PC-9 (cell line): ENCODE results near the gene NXN.

Source experiments
- EZH2 ChIP-seq: fragments of 200-600 bp; sonication (generic); IDR thresholded peaks from 2 replicates; pipeline ENCODE4 v1.8.0; 2017; ENCODE audit warnings: antibody characterized with exemption, low read depth
- TF ChIP-seq, protein P1 (sequence below): fragments of 200-600 bp; sonication (generic); conservative IDR thresholded peaks from 2 replicates; pipeline ENCODE4 v1.6.1; 2017; ENCODE audit warnings: mixed run types, antibody characterized with exemption, mild to moderate bottlenecking, moderate library complexity

DNA sequence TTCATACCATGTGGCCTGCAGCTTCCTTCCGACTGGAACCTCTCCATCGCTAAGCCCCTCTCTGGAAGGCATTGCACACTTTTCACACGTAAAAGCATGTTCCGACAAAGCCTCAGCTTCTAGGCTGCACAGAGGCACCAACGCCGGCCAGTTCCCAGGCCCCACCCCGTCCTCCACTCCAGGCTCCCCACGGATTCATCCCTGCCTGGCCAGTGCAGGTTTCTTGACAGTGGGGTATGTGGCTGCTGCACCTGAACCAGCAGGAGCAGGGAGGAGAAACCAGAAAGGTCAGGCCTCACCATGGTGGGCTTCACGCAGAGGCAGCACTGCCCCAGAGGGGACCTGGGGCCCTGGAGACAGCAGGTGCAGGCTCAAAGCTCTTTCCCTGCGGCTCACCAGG lies 31.6 kb upstream of the NXN start:
- TF ChIP-seq, protein P1, sequence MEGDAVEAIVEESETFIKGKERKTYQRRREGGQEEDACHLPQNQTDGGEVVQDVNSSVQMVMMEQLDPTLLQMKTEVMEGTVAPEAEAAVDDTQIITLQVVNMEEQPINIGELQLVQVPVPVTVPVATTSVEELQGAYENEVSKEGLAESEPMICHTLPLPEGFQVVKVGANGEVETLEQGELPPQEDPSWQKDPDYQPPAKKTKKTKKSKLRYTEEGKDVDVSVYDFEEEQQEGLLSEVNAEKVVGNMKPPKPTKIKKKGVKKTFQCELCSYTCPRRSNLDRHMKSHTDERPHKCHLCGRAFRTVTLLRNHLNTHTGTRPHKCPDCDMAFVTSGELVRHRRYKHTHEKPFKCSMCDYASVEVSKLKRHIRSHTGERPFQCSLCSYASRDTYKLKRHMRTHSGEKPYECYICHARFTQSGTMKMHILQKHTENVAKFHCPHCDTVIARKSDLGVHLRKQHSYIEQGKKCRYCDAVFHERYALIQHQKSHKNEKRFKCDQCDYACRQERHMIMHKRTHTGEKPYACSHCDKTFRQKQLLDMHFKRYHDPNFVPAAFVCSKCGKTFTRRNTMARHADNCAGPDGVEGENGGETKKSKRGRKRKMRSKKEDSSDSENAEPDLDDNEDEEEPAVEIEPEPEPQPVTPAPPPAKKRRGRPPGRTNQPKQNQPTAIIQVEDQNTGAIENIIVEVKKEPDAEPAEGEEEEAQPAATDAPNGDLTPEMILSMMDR, result no peak
- no peak for TF ChIP-seq EZH2
